HepG2 (cell line): Measurements from ENCODE around the gene IL32. TPM values are rescaled to one million over a fixed set of nuclear protein-coding genes. Genes with fewer than 3 reads are reported as not detected.

Source experiments
- ATAC-seq: fragments of 200-7000 bp; cut with Tn5 transposase; 3 replicates; pipeline ENCODE4 v1.9.1; 2020; ENCODE audit warnings: mild to moderate bottlenecking, moderate library complexity
- BruUV-seq: library from RNA; stranded (reverse); fragments of 400-500 nt; replicated peaks from 2 replicates; lab custom pipeline; 2021; lab: Mats Ljungman, UMichigan
- CTCF ChIA-PET: fragments of 300-600 bp; formaldehyde crosslinking; extraction: SDS; loops from one replicate; lab custom pipeline; 2021; ENCODE audit warnings: low total read pairs, inconsistent platforms, low intra/inter-chr PET ratio; lab: Yijun Ruan, JAX
- POLR2A ChIA-PET: fragments of 350-600 bp; sonication (Branson Sonifier 250); formaldehyde crosslinking; loops from one replicate; lab custom pipeline; 2020; ENCODE audit warnings: antibody characterized with exemption, inconsistent platforms; lab: Yijun Ruan, JAX
- DNase-seq: peaks from one replicate; pipeline ENCODE4 v3.0.0-alpha.2; 2015; ENCODE audit warnings: low spot score
- FAIRE-seq: peaks from 3 replicates; lab custom pipeline; 2011; peaks lifted over from hg19 to GRCh38; lab: Jason Lieb, UNC
- H2AFZ ChIP-seq: one replicate; pipeline ENCODE4 v1.6.1; 2011; ENCODE audit warnings: low read length, inconsistent platforms
- H3K27ac ChIP-seq: fragments of 300-600 bp; 3 replicates; pipeline ENCODE4 v1.8.0; 2011; ENCODE audit warnings: mixed run types, mild to moderate bottlenecking, mixed read lengths, low read length, inconsistent platforms; ENCODE audit not compliant: insufficient read depth; ENCODE audit errors: extremely low read length
- H3K27me3 ChIP-seq, 2 experiments: fragments of 200-600 bp in 1 of 2; 2 replicates in 1 of 2; 3 replicates in 1 of 2; pipeline versions ENCODE4 v1.6.0 to v1.8.0; 2011; ENCODE audit warnings: low read length in 2 of 2, mild to moderate bottlenecking in 2 of 2, moderate library complexity in 2 of 2, inconsistent platforms in 1 of 2; ENCODE audit not compliant: insufficient read depth in 2 of 2, control insufficient read depth in 1 of 2
- H3K36me3 ChIP-seq, 2 experiments: fragments of 200-600 bp in 1 of 2; replicated peaks in 1 of 2; 2 replicates in 1 of 2; 3 replicates in 1 of 2; pipeline versions ENCODE4 v1.5.1 to v1.8.0; 2011; ENCODE audit warnings: low read length in 2 of 2, inconsistent platforms in 1 of 2; ENCODE audit not compliant: insufficient read depth in 2 of 2, control insufficient read depth in 1 of 2
- H3K4me1 ChIP-seq: 2 replicates; pipeline ENCODE4 v1.5.1; 2012; ENCODE audit warnings: low read length, inconsistent platforms; ENCODE audit not compliant: insufficient read depth
- H3K4me2 ChIP-seq: 2 replicates; pipeline ENCODE4 v1.6.0; 2011; ENCODE audit warnings: low read depth, low read length, inconsistent platforms
- H3K4me3 ChIP-seq, 3 experiments: fragments of 200-600 bp in 1 of 3; sonication (generic), shearing (Covaris generic) in 1 of 3; replicated peaks in 1 of 3; 2 replicates each; pipeline ENCODE4 v1.5.1; 2011 to 2016; ENCODE audit warnings: low read length in 3 of 3, inconsistent platforms in 2 of 3, low read depth in 2 of 3, mild to moderate bottlenecking in 2 of 3, control low read depth in 1 of 3, mixed read lengths in 1 of 3; ENCODE audit not compliant: insufficient read depth in 1 of 3
- H3K79me2 ChIP-seq: one replicate; pipeline ENCODE4 v1.6.1; 2011; ENCODE audit warnings: low read length, inconsistent platforms; ENCODE audit not compliant: insufficient read depth
- H3K9ac ChIP-seq: 2 replicates; pipeline ENCODE4 v1.6.0; 2011; ENCODE audit warnings: mild to moderate bottlenecking, low read depth, low read length, inconsistent platforms; ENCODE audit not compliant: insufficient read depth
- H3K9me3 ChIP-seq: 2 replicates; pipeline ENCODE4 v1.5.1; 2012; ENCODE audit warnings: mild to moderate bottlenecking, low read length
- H4K20me1 ChIP-seq: 2 replicates; pipeline ENCODE4 v1.6.0; 2011; ENCODE audit warnings: inconsistent platforms, mild to moderate bottlenecking, low read length, moderate library complexity; ENCODE audit not compliant: insufficient read depth
- CTCF ChIP-seq: sonication (generic); formaldehyde crosslinking; IDR thresholded peaks from 2 replicates; pipeline ENCODE4 v1.5.0; 2020; ENCODE audit warnings: mild to moderate bottlenecking, missing genetic modification reagents, moderate library complexity
- LBX2 ChIP-seq: sonication (generic); formaldehyde crosslinking; IDR thresholded peaks from 2 replicates; pipeline ENCODE4 v1.5.0; 2020; ENCODE audit warnings: missing genetic modification reagents, mild to moderate bottlenecking, borderline replicate concordance
- MYC ChIP-seq: sonication (generic); formaldehyde crosslinking; IDR thresholded peaks from 2 replicates; pipeline ENCODE4 v1.9.0; 2021; ENCODE audit warnings: missing genetic modification reagents, borderline replicate concordance
- NR2F1 ChIP-seq, 2 experiments: fragments of 450-650 bp in 1 of 2; formaldehyde crosslinking in 1 of 2; IDR thresholded peaks; 2 replicates each; pipeline versions ENCODE4 v1.5.0 to v1.6.1; 2016 to 2020; ENCODE audit warnings: mild to moderate bottlenecking in 1 of 2, missing compliant biosample characterization in 1 of 2, missing genetic modification reagents in 1 of 2, moderate library complexity in 1 of 2
- RNF219 ChIP-seq: sonication (generic); formaldehyde crosslinking; IDR thresholded peaks from 2 replicates; pipeline ENCODE4 v1.5.0; 2020; ENCODE audit warnings: mild to moderate bottlenecking, missing genetic modification reagents
- ZBTB14 ChIP-seq: sonication (generic); formaldehyde crosslinking; IDR thresholded peaks from 2 replicates; pipeline ENCODE4 v1.4.0; 2020; ENCODE audit warnings: missing genetic modification reagents
- ZFAT ChIP-seq: sonication (generic); formaldehyde crosslinking; conservative IDR thresholded peaks from 2 replicates; pipeline ENCODE4 v1.8.1; 2023; ENCODE audit warnings: missing genetic modification reagents, inconsistent platforms
- ZNF550 ChIP-seq: sonication (generic); formaldehyde crosslinking; IDR thresholded peaks from 2 replicates; pipeline ENCODE4 v1.4.0; 2020; ENCODE audit warnings: mild to moderate bottlenecking, missing genetic modification reagents, borderline replicate concordance
- ZNF646 ChIP-seq: sonication (generic); formaldehyde crosslinking; IDR thresholded peaks from 2 replicates; pipeline ENCODE4 v1.9.0; 2021; ENCODE audit warnings: mild to moderate bottlenecking, missing genetic modification reagents
- WGBS: methylation state at CpG from one replicate; pipeline ENCODE4 v1.1.6; 2017; ENCODE audit warnings: low lambda C conversion rate; 5-methylcytosine and 5-hydroxymethylcytosine counted together
- in situ Hi-C: cut with HindIII; loops from 2 replicates; pipeline ENCODE4 v1.10.0; 2017; ENCODE audit warnings: low pct_unique_long_range_greater_than_20kb; ENCODE audit not compliant: extremely low pct_ligation_motif_present
- intact Hi-C: fragments of 100-400 bp; cut with micrococcal nuclease; formaldehyde crosslinking; loops from one replicate; pipeline ENCODE4 v1.10.0; 2022; ENCODE audit not compliant: unreplicated experiment
- polyA plus RNA-seq, 8 experiments: library from polyadenylated mRNA; depleted of rRNA in 3 of 8; stranded (reverse) in 7 of 8; unstranded in 1 of 8; fragments of >200 nt; fragmentation: Illumina TruSeq in 4 of 8; extraction: Trizol in 4 of 8; gene quantifications; 2 replicates each; pipeline versions ENCODE4 v1.2.1 to v1.2.3, GENCODE V29; 2011 to 2016; ENCODE audit warnings: low read depth in 4 of 8, missing spikeins in 1 of 8, mixed read lengths in 1 of 8; ENCODE audit not compliant: insufficient read depth in 1 of 8
- total RNA-seq, 5 experiments: library from RNA; depleted of rRNA; stranded (reverse); fragments of >200 nt; fragmentation: Illumina TruSeq; extraction: Trizol; gene quantifications; 2 replicates each; pipeline ENCODE4 v1.2.3, GENCODE V29; 2016; ENCODE audit warnings: low read depth in 1 of 5

Gene IL32
- total and polyA plus RNA-seq, 2 of the 13 experiments (the other 11 are each of a cell fraction or from before 2014, with no cell fraction given): 115 to 165 TPM

- no peak for TF ChIP-seq MYC (CRISPR knock-in tag)
- TF ChIP-seq, all 625 proteins: peak for 0
These were observed 52.9 kb downstream of the IL32 start (continued) for GRCh38 chr16:3118204-3118790.

GRCh38 chr16:3118846-3119245 lies 53.4 kb downstream of the IL32 start:
- H3K79me2 ChIP-seq: no peaks in the 10 kb centered on the region
- ATAC-seq (no peak), FAIRE-seq (no peak), DNase-seq (no peak)
- peaks cover 4 to 9% of the 10 kb centered on the region in 2 experiments; a peak in 4 of 5 replicates for H3K36me3 ChIP-seq
- no peak overlapping the region for H3K27ac ChIP-seq
- no peaks in the 10 kb centered on the region for H3K27me3 ChIP-seq
- H3K9me3 ChIP-seq: no peaks in the 10 kb centered on the region
- intact Hi-C loops (no loop called here), in situ Hi-C loops (no loop called here)
- H3K9ac ChIP-seq: no peak overlapping the region
- POLR2A ChIA-PET: interaction anchor here (1.6 kb wide), 1 partner anchor 16 kb away, joined by 11 read pairs; the partner anchor contains the start of gene ZNF213
- peaks cover 14% of the 10 kb centered on the region for H3K4me1 ChIP-seq
- CTCF ChIA-PET: no interaction called here
- H3K4me3 ChIP-seq: no peak overlapping the region
- WGBS: 95% methylated on average over 20 of the region's 20 CpGs
- BruUV-seq: no TSS peak
- no peak overlapping the region for H2AFZ ChIP-seq
- H3K4me2 ChIP-seq: no peak overlapping the region
- H4K20me1 ChIP-seq: no peaks in the 10 kb centered on the region
- TF ChIP-seq RNF219 (CRISPR knock-in tag) (no peak), ZBTB14 (CRISPR knock-in tag) (no peak), ZFAT (CRISPR knock-in tag) (no peak), NR2F1 (CRISPR knock-in tag; IDR thresholded peaks at IDR 0.05) (no peak), ZNF646 (no peak), ZNF550 (CRISPR knock-in tag) (no peak), LBX2 (CRISPR knock-in tag) (no peak), CTCF (CRISPR knock-in tag) (no peak)
